LHCN-M2 (cell line): ENCODE data around the gene AMIGO1. TPM values are rescaled to one million over a fixed set of nuclear protein-coding genes. Genes with fewer than 3 reads are reported as not detected.

ENCODE experiments used
- DNase-seq: peaks from one replicate; pipeline ENCODE4 v3.0.0-alpha.2; 2012; ENCODE audit warnings: low read depth
- polyA plus RNA-seq: library from polyadenylated mRNA; unstranded; fragments of >200 nt; gene quantifications from one replicate; pipeline ENCODE4 v1.2.1, GENCODE V29; 2012; ENCODE audit warnings: missing spikeins
- total RNA-seq: library from RNA; depleted of rRNA; stranded (reverse); fragments of >200 nt; gene quantifications from 2 replicates; pipeline ENCODE4 v1.2.3, GENCODE V29; 2014; rRNA removed

Gene AMIGO1
- 0.13 and 0.29 TPM in 2 replicates for total RNA-seq
- polyA plus RNA-seq = 0.05 TPM

- DNase-seq = no peak
Observed at GRCh38 chr1:109509176-109510134, at the start of gene AMIGO1. AMIGO1 (minus strand) TSS chr1:109509727; CDS start chr1:109508912, 815 bp downstream.

GRCh38 chr1:109557520-109557919 lies 48.0 kb upstream of the AMIGO1 start:
- no peak for DNase-seq

- DNase-seq = no peak
Observed at GRCh38 chr1:109556563-109556962, 47.0 kb upstream of the AMIGO1 start.

GRCh38 chr1:109548321-109549267 lies 39.1 kb upstream of the AMIGO1 start, which contains the start of gene GNAI3:
GNAI3 (plus strand) TSS chr1:109548615; CDS start chr1:109548721, 106 bp downstream.
- DNase-seq = peak; percentile 92

- DNase-seq = no peak
Observed at GRCh38 chr1:109547463-109548320, 38.2 kb upstream of the AMIGO1 start.

- DNase-seq = peak; percentile 85
Observed at GRCh38 chr1:109546311-109547109, 37.0 kb upstream of the AMIGO1 start.

- DNase-seq = no peak
Observed at GRCh38 chr1:109543988-109544735, 34.6 kb upstream of the AMIGO1 start.

GRCh38 chr1:109543283-109543987 lies 33.9 kb upstream of the AMIGO1 start:
- no peak for DNase-seq

GRCh38 chr1:109542657-109543056 lies 33.1 kb upstream of the AMIGO1 start:
- DNase-seq = no peak

GRCh38 chr1:109541102-109541501 lies 31.6 kb upstream of the AMIGO1 start:
- no peak for DNase-seq

- no peak for DNase-seq
Observed at GRCh38 chr1:109539676-109540075, 30.1 kb upstream of the AMIGO1 start, which contains the start of gene GPR61. GPR61 (plus strand) TSS chr1:109539872; CDS start chr1:109543023, 3,151 bp downstream.

GRCh38 chr1:109538827-109539555 lies 29.5 kb upstream of the AMIGO1 start:
- DNase-seq = no peak

- no peak for DNase-seq
Observed at GRCh38 chr1:109537450-109538178, 28.1 kb upstream of the AMIGO1 start.

- DNase-seq = peak; percentile 51
Observed at GRCh38 chr1:109535971-109536491, 26.5 kb upstream of the AMIGO1 start.

- no peak for DNase-seq
Observed at GRCh38 chr1:109535481-109535880, 26.0 kb upstream of the AMIGO1 start.

- no peak for DNase-seq
Observed at GRCh38 chr1:109534307-109534858, 24.9 kb upstream of the AMIGO1 start.
